GM12878 (cell line): ENCODE data around the gene CS. TPM values are rescaled to one million over a fixed set of nuclear protein-coding genes. Genes with fewer than 3 reads are reported as not detected.
A peak's percentile ranks its signal among the peaks of the same experiment; 100 is the strongest.

ENCODE experiments used
- HSF1 ChIP-seq: fragments of 150-350 bp; IDR thresholded peaks from 2 replicates; pipeline ENCODE4 v1.6.1; 2014; ENCODE audit warnings: mild to moderate bottlenecking, low read depth, low read length
- MLLT1 ChIP-seq: fragments of 450-650 bp; IDR thresholded peaks from 2 replicates; pipeline ENCODE4 v1.6.1; 2016; ENCODE audit warnings: mild to moderate bottlenecking
- NR2C1 ChIP-seq: fragments of 450-650 bp; IDR thresholded peaks from 2 replicates; pipeline ENCODE4 v1.6.1; 2017; ENCODE audit warnings: antibody characterized with exemption, mild to moderate bottlenecking, moderate library complexity
- NR2F1 ChIP-seq: fragments of 450-650 bp; conservative IDR thresholded peaks from 2 replicates; pipeline ENCODE4 v1.6.1; 2017; ENCODE audit warnings: mild to moderate bottlenecking
- RB1 ChIP-seq: fragments of 450-650 bp; formaldehyde crosslinking; IDR thresholded peaks from 2 replicates; pipeline ENCODE4 v1.6.1; 2017; ENCODE audit warnings: mild to moderate bottlenecking, borderline replicate concordance
- polyA plus RNA-seq, 11 experiments: library from polyadenylated mRNA; depleted of rRNA in 4 of 11; unstranded in 6 of 11; stranded (reverse) in 5 of 11; fragments of >200 nt; fragmentation: Nextera tagmentation in 4 of 11; fragmentation: Illumina TruSeq in 1 of 11; extraction: Ambion mirVana in 4 of 11; extraction: Trizol in 1 of 11; gene quantifications; 1 replicate in 1 of 11; 2 replicates in 10 of 11; pipeline versions ENCODE4 v1.2.1 to v1.2.3, GENCODE V29; 2011 to 2016; ENCODE audit warnings: inconsistent platforms in 2 of 11, missing spikeins in 2 of 11, low read depth in 1 of 11
- total RNA-seq, 4 experiments: library from RNA; depleted of rRNA in 3 of 4; stranded (reverse); fragments of >200 nt in 3 of 4; fragmentation: Illumina TruSeq in 1 of 4; extraction: Trizol in 1 of 4; gene quantifications; 2 replicates each; pipeline versions ENCODE4 v1.2.1 to v1.2.3, GENCODE V29; 2013 to 2021
- TF ChIP-seq, protein P1 (sequence below): fragments of 450-650 bp; IDR thresholded peaks from 2 replicates; pipeline ENCODE4 v1.6.1; 2018; ENCODE audit warnings: mild to moderate bottlenecking, low read depth, moderate library complexity; ENCODE audit not compliant: partially characterized antibody

Gene CS
- total and polyA plus RNA-seq, 10 of the 15 experiments (the other 5 are each of a cell fraction or from before 2014, with no cell fraction given): 64.9 to 276 (median 139) TPM

DNA sequence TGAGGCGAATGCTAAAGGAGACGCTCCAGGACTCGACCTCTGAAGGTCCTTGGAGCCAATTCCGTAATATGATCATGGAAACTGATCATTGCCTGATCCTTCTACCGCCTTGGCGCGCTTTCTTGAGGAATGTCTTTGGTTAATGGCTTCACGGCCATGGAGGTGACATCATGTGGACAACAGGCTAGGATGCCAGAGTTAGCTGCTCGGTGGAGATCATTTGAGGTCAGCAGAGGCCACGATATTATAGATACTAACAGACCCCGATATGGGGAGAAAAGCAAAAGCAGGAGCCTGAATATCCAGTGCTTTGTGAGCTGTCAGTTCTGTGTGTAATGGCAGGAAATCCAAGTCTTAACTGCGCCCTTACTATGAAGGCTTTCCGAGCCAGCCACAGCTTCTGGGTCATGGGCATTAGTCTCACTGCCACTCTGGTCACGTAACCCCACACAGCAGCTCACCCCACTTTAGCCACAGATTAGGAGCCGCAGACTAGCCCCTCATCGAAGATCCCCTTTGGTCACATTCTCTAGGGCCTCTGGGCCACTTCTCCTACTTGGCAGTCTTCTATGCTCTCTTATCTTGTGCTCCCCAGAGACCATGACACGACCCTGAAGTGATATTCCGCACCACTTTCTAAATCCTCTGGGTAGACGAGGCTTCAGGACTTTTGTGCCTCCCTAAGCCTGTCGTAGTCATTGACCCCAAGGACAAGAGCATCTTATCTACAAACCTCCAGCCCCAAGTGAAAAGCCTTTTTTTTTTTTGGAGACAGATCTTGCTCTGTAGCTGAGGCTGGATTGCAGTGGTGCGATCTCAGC lies 724 bp upstream of the CS start (continued):
- TF ChIP-seq MLLT1: peak; percentile 99
- no peak; the same call in 1 of the 2 replicates for TF ChIP-seq RB1
- TF ChIP-seq HSF1: no peak
- TF ChIP-seq, protein P1, sequence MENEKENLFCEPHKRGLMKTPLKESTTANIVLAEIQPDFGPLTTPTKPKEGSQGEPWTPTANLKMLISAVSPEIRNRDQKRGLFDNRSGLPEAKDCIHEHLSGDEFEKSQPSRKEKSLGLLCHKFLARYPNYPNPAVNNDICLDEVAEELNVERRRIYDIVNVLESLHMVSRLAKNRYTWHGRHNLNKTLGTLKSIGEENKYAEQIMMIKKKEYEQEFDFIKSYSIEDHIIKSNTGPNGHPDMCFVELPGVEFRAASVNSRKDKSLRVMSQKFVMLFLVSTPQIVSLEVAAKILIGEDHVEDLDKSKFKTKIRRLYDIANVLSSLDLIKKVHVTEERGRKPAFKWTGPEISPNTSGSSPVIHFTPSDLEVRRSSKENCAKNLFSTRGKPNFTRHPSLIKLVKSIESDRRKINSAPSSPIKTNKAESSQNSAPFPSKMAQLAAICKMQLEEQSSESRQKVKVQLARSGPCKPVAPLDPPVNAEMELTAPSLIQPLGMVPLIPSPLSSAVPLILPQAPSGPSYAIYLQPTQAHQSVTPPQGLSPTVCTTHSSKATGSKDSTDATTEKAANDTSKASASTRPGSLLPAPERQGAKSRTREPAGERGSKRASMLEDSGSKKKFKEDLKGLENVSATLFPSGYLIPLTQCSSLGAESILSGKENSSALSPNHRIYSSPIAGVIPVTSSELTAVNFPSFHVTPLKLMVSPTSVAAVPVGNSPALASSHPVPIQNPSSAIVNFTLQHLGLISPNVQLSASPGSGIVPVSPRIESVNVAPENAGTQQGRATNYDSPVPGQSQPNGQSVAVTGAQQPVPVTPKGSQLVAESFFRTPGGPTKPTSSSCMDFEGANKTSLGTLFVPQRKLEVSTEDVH: no peak
- peak; percentile 5; the same call in 1 of the 2 replicates for TF ChIP-seq NR2F1
- peak; percentile 84 for TF ChIP-seq NR2C1
